HCT116 (cell line): ENCODE data around the gene MFGE8. TPM values are rescaled to one million over a fixed set of nuclear protein-coding genes. Genes with fewer than 3 reads are reported as not detected.

ENCODE experiments used
- ATAC-seq: fragments of 200-7000 bp; cut with Tn5 transposase; 2 replicates; pipeline ENCODE4 v1.9.1; 2020; ENCODE audit warnings: mild to moderate bottlenecking, moderate library complexity
- BruUV-seq: library from RNA; stranded (reverse); fragments of 400-500 nt; replicated peaks from 2 replicates; lab custom pipeline; 2021; lab: Mats Ljungman, UMichigan
- CTCF ChIA-PET: fragments of 300-600 bp; sonication (Branson Sonifier 250); formaldehyde crosslinking; loops from one replicate; lab custom pipeline; 2021; ENCODE audit warnings: antibody characterized with exemption; lab: Charles Lee
- POLR2A ChIA-PET: fragments of 300-600, 350-600 bp; sonication (Branson Sonifier 250); formaldehyde crosslinking; loops from one replicate; lab custom pipeline; 2021; ENCODE audit warnings: antibody characterized with exemption; lab: Charles Lee
- RAD21 ChIA-PET, 2 experiments: fragments of 300-600 bp; sonication (Branson Sonifier 250); formaldehyde crosslinking; loops; one replicate each; lab custom pipeline; 2023; ENCODE audit warnings: low total read pairs in 2 of 2; ENCODE audit not compliant: uncharacterized antibody in 2 of 2, unreplicated experiment in 2 of 2, low non-redundant PET in 1 of 2; lab: Charles Lee
- DNase-seq: peaks from one replicate; pipeline ENCODE4 v3.0.0-alpha.2; 2010; ENCODE audit warnings: low read depth, low spot score
- H2AFZ ChIP-seq: fragments of 200-600 bp; shearing (Covaris generic), sonication (generic); 2 replicates; pipeline ENCODE4 v1.6.1; 2017; ENCODE audit warnings: low read depth, mixed run types, mixed read lengths, antibody characterized with exemption, low read length; ENCODE audit not compliant: poor library complexity, severe bottlenecking
- H3K27ac ChIP-seq: 2 replicates; pipeline ENCODE4 v1.5.1; 2012; ENCODE audit warnings: low read depth, low read length
- H3K27me3 ChIP-seq: fragments of 200-600 bp; sonication (generic); 2 replicates; pipeline ENCODE4 v1.6.1; 2016; ENCODE audit warnings: mixed run types, low read length, mixed read lengths; ENCODE audit not compliant: insufficient read depth
- H3K36me3 ChIP-seq, 2 experiments: fragments of 200-500 bp in 1 of 2; fragments of 200-600 bp in 1 of 2; sonication (Bioruptor generic) in 1 of 2; sonication (generic) in 1 of 2; 2 replicates each; pipeline versions ENCODE4 v1.5.1 to v1.6.1; 2014 to 2016; ENCODE audit warnings: low read length in 2 of 2, inconsistent platforms in 1 of 2, mixed read lengths in 1 of 2, mixed run types in 1 of 2; ENCODE audit not compliant: insufficient read depth in 2 of 2, control insufficient read depth in 1 of 2
- H3K4me1 ChIP-seq, 2 experiments: fragments of 200-600 bp in 1 of 2; sonication (generic) in 1 of 2; 2 replicates each; pipeline versions ENCODE4 v1.5.1 to v1.6.1; 2012 to 2017; ENCODE audit warnings: low read length in 2 of 2, inconsistent platforms in 1 of 2, mild to moderate bottlenecking in 1 of 2, mixed read lengths in 1 of 2, mixed run types in 1 of 2, moderate library complexity in 1 of 2; ENCODE audit not compliant: insufficient read depth in 2 of 2, control insufficient read depth in 1 of 2
- H3K4me2 ChIP-seq: fragments of 200-600 bp; sonication (generic); 2 replicates; pipeline ENCODE4 v1.6.1; 2017; ENCODE audit warnings: mixed run types, low read length, mixed read lengths
- H3K4me3 ChIP-seq, 2 experiments: fragments of 200-600 bp in 1 of 2; sonication (generic) in 1 of 2; replicated peaks in 1 of 2; 2 replicates each; pipeline ENCODE4 v1.5.1; 2011 to 2016; ENCODE audit warnings: low read length in 2 of 2, control low read depth in 1 of 2, low read depth in 1 of 2, mild to moderate bottlenecking in 1 of 2, mixed read lengths in 1 of 2, mixed run types in 1 of 2
- H3K79me2 ChIP-seq: fragments of 200-600 bp; sonication (generic); 2 replicates; pipeline ENCODE4 v1.6.1; 2017; ENCODE audit warnings: mild to moderate bottlenecking, mixed run types, low read length, moderate library complexity, mixed read lengths; ENCODE audit not compliant: insufficient read depth
- H3K9ac ChIP-seq: fragments of 200-600 bp; sonication (generic); 2 replicates; pipeline ENCODE4 v1.6.1; 2016; ENCODE audit warnings: low read length, mixed read lengths
- H3K9me2 ChIP-seq: fragments of 200-600 bp; sonication (generic), shearing (Covaris generic); 2 replicates; pipeline ENCODE4 v1.6.1; 2017; ENCODE audit warnings: mixed run types, mild to moderate bottlenecking, moderate library complexity; ENCODE audit not compliant: insufficient read depth
- H3K9me3 ChIP-seq, 2 experiments: fragments of 200-500 bp in 1 of 2; fragments of 200-600 bp in 1 of 2; sonication (Bioruptor generic) in 1 of 2; sonication (generic) in 1 of 2; 2 replicates each; pipeline ENCODE4 v1.6.1; 2014 to 2017; ENCODE audit warnings: low read length in 2 of 2, mixed read lengths in 2 of 2, inconsistent platforms in 1 of 2, low read depth in 1 of 2, mild to moderate bottlenecking in 1 of 2, mixed run types in 1 of 2, moderate library complexity in 1 of 2; ENCODE audit not compliant: control insufficient read depth in 1 of 2, insufficient read depth in 1 of 2
- H4K20me1 ChIP-seq: fragments of 200-600 bp; sonication (generic), shearing (Covaris generic); 2 replicates; pipeline ENCODE4 v1.6.1; 2017; ENCODE audit warnings: mixed run types, mild to moderate bottlenecking, moderate library complexity; ENCODE audit not compliant: insufficient read depth
- CBX3 ChIP-seq: IDR thresholded peaks from 2 replicates; pipeline ENCODE4 v1.6.1; 2012; ENCODE audit warnings: low read depth
- ELF1 ChIP-seq: IDR thresholded peaks from 2 replicates; pipeline ENCODE4 v1.6.1; 2012; ENCODE audit warnings: low read depth, borderline replicate concordance
- FOSL1 ChIP-seq: IDR thresholded peaks from 2 replicates; pipeline ENCODE4 v1.6.1; 2012; ENCODE audit warnings: low read depth
- POLR2A ChIP-seq: IDR thresholded peaks from 2 replicates; pipeline ENCODE4 v1.7.0; 2011; ENCODE audit warnings: borderline replicate concordance; ENCODE audit not compliant: insufficient read depth, insufficient read length; ENCODE audit errors: extremely low read depth
- RAD21 ChIP-seq: IDR thresholded peaks from 2 replicates; pipeline ENCODE4 v1.6.1; 2012; ENCODE audit warnings: low read depth, mild to moderate bottlenecking
- SIN3A ChIP-seq: IDR thresholded peaks from 2 replicates; pipeline ENCODE4 v1.6.1; 2012; ENCODE audit warnings: low read depth
- SRF ChIP-seq: IDR thresholded peaks from 2 replicates; pipeline ENCODE4 v1.6.1; 2012; ENCODE audit warnings: low read depth
- TCF7L2 ChIP-seq: IDR thresholded peaks from 2 replicates; pipeline ENCODE4 v1.7.0; 2011; ENCODE audit warnings: borderline replicate concordance, inconsistent platforms; ENCODE audit not compliant: insufficient read depth, insufficient read length; ENCODE audit errors: extremely low read depth
- intact Hi-C: fragments of 100-400 bp; cut with micrococcal nuclease; formaldehyde crosslinking; loops from 2 replicates; pipeline ENCODE4 v1.10.0; 2022
- total RNA-seq: library from RNA; stranded (reverse); gene quantifications from one replicate; pipeline ENCODE4 v1.2.1, GENCODE V29; 2021; ENCODE audit not compliant: unreplicated experiment
- TF ChIP-seq, protein P1 (sequence below): IDR thresholded peaks from 2 replicates; pipeline ENCODE4 v1.6.1; 2012
- TF ChIP-seq, protein P2 (sequence below), 3 experiments: fragments of 200-600 bp in 1 of 3; sonication (generic) in 1 of 3; IDR thresholded peaks in 2 of 3; conservative IDR thresholded peaks in 1 of 3; 2 replicates each; pipeline ENCODE4 v1.5.1; 2012 to 2017; ENCODE audit warnings: low read depth in 2 of 3, low read length in 2 of 3, antibody characterized with exemption in 1 of 3, borderline replicate concordance in 1 of 3, control low read depth in 1 of 3, mild to moderate bottlenecking in 1 of 3, mixed read lengths in 1 of 3, mixed run types in 1 of 3, moderate library complexity in 1 of 3; ENCODE audit not compliant: insufficient read depth in 1 of 3
- TF ChIP-seq, protein P3 (sequence below): IDR thresholded peaks from 2 replicates; pipeline ENCODE4 v1.6.1; 2011; ENCODE audit warnings: mild to moderate bottlenecking, low read length, moderate library complexity; ENCODE audit not compliant: insufficient replicate concordance; ENCODE audit errors: extremely low read depth
- TF ChIP-seq, protein P4 (sequence below): IDR thresholded peaks from 2 replicates; pipeline ENCODE4 v1.6.1; 2012

MFGE8 gene
- total RNA-seq, 1 experiment from 2014 or later = 70.7 TPM

DNA sequence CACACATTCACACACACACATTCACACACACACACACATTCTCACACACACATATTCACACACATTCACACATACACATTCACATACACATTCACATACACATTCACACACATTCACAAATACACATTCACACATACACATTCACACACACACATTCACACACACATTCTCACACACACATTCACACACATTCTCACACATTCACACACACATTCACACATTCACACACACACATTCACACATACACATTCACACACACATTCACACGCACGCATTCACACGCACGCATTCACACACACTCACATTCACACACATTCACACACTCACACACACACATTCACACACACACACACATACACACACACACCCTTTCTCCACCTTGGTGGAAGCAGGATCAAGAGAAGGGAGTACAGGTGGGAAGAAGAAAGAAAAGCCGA lies 12.2 kb downstream of the MFGE8 start:
- 0 out of 4 replicates have a peak, but pooled peaks cover 0 to 2% of the 10 kb centered on the region in 2 experiments for H3K36me3 ChIP-seq
- CTCF ChIA-PET = no interaction called here
- no peaks in the 10 kb centered on the region for H3K9me3 ChIP-seq
- peak overlapping the region; percentile 51 for H3K4me2 ChIP-seq
- H3K79me2 ChIP-seq = no peaks in the 10 kb centered on the region
- H2AFZ ChIP-seq = no peak overlapping the region
- H3K27me3 ChIP-seq = no peaks in the 10 kb centered on the region
- no peak for TF ChIP-seq RAD21
- TF ChIP-seq FOSL1 = no peak
- no peak for TF ChIP-seq SIN3A
- TF ChIP-seq POLR2A = no peak
- TF ChIP-seq, protein P1, sequence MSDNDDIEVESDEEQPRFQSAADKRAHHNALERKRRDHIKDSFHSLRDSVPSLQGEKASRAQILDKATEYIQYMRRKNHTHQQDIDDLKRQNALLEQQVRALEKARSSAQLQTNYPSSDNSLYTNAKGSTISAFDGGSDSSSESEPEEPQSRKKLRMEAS = no peak
- TF ChIP-seq SRF = no peak
- TF ChIP-seq TCF7L2 = no peak
- TF ChIP-seq, protein P2, sequence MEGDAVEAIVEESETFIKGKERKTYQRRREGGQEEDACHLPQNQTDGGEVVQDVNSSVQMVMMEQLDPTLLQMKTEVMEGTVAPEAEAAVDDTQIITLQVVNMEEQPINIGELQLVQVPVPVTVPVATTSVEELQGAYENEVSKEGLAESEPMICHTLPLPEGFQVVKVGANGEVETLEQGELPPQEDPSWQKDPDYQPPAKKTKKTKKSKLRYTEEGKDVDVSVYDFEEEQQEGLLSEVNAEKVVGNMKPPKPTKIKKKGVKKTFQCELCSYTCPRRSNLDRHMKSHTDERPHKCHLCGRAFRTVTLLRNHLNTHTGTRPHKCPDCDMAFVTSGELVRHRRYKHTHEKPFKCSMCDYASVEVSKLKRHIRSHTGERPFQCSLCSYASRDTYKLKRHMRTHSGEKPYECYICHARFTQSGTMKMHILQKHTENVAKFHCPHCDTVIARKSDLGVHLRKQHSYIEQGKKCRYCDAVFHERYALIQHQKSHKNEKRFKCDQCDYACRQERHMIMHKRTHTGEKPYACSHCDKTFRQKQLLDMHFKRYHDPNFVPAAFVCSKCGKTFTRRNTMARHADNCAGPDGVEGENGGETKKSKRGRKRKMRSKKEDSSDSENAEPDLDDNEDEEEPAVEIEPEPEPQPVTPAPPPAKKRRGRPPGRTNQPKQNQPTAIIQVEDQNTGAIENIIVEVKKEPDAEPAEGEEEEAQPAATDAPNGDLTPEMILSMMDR (IDR thresholded peaks at IDR 0.05 in 2 of 3, conservative IDR thresholded peaks at IDR 0.05 in 1 of 3; ENCODE audit: borderline replicate concordance in 1 of 3, insufficient read depth in 1 of 3, low read depth in 2 of 3, low read length in 2 of 3) = no peak
- no peak for TF ChIP-seq CBX3
- TF ChIP-seq, protein P3, sequence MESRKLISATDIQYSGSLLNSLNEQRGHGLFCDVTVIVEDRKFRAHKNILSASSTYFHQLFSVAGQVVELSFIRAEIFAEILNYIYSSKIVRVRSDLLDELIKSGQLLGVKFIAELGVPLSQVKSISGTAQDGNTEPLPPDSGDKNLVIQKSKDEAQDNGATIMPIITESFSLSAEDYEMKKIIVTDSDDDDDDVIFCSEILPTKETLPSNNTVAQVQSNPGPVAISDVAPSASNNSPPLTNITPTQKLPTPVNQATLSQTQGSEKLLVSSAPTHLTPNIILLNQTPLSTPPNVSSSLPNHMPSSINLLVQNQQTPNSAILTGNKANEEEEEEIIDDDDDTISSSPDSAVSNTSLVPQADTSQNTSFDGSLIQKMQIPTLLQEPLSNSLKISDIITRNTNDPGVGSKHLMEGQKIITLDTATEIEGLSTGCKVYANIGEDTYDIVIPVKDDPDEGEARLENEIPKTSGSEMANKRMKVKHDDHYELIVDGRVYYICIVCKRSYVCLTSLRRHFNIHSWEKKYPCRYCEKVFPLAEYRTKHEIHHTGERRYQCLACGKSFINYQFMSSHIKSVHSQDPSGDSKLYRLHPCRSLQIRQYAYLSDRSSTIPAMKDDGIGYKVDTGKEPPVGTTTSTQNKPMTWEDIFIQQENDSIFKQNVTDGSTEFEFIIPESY = no peak
- TF ChIP-seq ELF1 = no peak
- TF ChIP-seq, protein P4, sequence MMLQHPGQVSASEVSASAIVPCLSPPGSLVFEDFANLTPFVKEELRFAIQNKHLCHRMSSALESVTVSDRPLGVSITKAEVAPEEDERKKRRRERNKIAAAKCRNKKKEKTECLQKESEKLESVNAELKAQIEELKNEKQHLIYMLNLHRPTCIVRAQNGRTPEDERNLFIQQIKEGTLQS = no peak
- no peaks in the 10 kb centered on the region for H3K9me2 ChIP-seq
- RAD21 ChIA-PET = interaction anchor here in 1 of 2 experiments (0.6 kb wide), 1 partner anchor 242 kb away, joined by 4 read pairs; no protein-coding TSS in a partner anchor
- DNase-seq = no peak
- H4K20me1 ChIP-seq = no peaks in the 10 kb centered on the region
- BruUV-seq = no TSS peak
- H3K4me1 ChIP-seq = peaks cover 18 to 43% of the 10 kb centered on the region in 2 experiments
- H3K9ac ChIP-seq = 0 out of 2 replicates have a peak overlapping the region, but pooled peaks have one; percentile 20
- ATAC-seq = no peak
- H3K4me3 ChIP-seq = no peak overlapping the region
- POLR2A ChIA-PET = interaction anchor here (1.0 kb wide), 1 partner anchor 11 kb away, joined by 3 read pairs; no protein-coding TSS in a partner anchor
- peak overlapping the region; percentile 2; the same call in 1 of the 2 replicates for H3K27ac ChIP-seq
- intact Hi-C loops = no loop called here
